WI38 (cell line): ENCODE results near the gene PNN.

ENCODE experiments used
- H3K4me3 ChIP-seq: 2 replicates; pipeline ENCODE4 v1.5.1; 2011; ENCODE audit warnings: low read depth, mild to moderate bottlenecking, control low read depth, low read length
- CTCF ChIP-seq: IDR thresholded peaks from 2 replicates; pipeline ENCODE4 v1.5.1; 2012; ENCODE audit warnings: low read depth, mild to moderate bottlenecking, control low read depth, low read length

Gene PNN

DNA sequence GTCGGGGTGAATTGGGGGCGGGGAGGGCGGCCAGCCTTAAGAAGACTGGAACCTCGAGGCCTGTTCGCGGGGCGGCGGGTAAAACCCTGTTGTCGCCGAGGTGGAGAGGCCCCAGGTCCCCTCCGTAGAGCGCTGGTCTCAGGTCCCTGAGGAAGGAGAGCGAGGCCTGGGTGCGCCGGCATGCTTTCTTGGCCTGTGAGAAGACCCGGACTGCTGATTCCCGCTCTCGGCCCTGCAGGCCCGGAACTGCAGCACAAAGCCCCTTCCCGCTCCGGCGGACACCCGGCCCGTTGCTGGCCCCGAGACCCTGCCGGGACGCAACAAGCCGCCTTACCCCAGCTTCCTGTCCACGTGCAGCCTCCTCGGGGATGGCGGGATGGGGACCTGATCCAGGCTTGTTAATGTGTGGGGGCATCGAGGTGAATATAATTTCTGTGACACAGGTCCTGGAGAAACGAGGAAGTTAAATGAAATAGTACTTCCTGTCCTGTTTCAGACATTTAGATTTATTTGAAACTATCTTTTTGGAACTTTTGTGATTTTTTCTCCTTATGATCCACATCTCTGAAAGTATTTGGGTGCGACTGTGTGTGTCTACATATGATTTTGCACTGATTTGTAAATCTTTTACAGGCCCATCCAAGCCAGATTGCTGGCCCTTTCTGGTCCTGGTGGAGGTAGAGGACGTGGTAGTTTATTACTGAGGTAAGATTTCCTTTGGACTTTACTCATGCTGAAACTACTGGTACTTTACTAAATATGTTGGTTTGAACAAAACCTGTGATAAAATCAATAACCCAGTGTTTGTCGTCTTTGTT, 600 bp downstream of the PNN start:
- H3K4me3 ChIP-seq, result peak overlapping the region; percentile 95
- no peak for TF ChIP-seq CTCF

- peak overlapping the region; percentile 95 for H3K4me3 ChIP-seq
- TF ChIP-seq CTCF, result no peak
Measured at GRCh38 chr14:39176263-39177167, 1.5 kb downstream of the PNN start.

DNA sequence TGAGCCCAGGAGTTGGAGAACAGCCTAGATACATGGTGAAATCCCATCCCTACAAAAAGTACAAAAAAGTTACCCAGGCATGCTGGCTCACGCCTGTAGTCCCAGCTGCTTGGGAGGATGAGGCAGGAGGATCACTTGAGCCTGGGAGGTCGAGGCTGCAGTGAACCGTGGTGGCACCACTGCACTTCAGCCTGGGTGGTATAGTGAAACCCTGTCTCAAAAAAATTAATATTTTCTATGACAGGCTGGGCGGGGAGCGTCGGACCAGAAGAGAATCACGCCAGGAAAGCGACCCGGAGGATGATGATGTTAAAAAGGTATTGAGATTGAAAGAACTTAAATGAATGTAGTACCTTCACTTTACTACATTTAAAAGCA, 2.1 kb downstream of the PNN start:
- H3K4me3 ChIP-seq, result no peak overlapping the region
- TF ChIP-seq CTCF, result no peak

- no peak for TF ChIP-seq CTCF
- H3K4me3 ChIP-seq, result no peak overlapping the region
Measured at GRCh38 chr14:39179042-39179441, 4.0 kb downstream of the PNN start.

GRCh38 chr14:39180553-39180952, 5.5 kb downstream of the PNN start:
- no peak for TF ChIP-seq CTCF
- H3K4me3 ChIP-seq, result no peak overlapping the region

DNA sequence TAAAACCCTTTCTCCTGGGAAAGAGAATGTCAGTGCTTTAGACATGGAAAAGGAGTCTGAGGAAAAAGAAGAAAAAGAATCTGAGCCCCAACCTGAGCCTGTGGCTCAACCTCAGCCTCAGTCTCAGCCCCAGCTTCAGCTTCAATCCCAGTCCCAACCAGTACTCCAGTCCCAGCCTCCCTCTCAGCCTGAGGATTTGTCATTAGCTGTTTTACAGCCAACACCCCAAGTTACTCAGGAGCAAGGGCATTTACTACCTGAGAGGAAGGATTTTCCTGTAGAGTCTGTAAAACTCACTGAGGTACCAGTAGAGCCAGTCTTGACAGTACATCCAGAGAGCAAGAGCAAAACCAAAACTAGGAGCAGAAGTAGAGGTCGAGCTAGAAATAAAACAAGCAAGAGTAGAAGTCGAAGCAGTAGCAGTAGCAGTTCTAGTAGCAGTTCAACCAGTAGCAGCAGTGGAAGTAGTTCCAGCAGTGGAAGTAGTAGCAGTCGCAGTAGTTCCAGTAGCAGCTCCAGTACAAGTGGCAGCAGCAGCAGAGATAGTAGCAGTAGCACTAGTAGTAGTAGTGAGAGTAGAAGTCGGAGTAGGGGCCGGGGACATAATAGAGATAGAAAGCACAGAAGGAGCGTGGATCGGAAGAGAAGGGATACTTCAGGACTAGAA, 6.1 kb downstream of the PNN start:
- no peak for TF ChIP-seq CTCF
- no peak overlapping the region for H3K4me3 ChIP-seq
